HG03108 (cell line): ENCODE measurements around the gene NPEPPS.
A peak's percentile ranks its signal among the peaks of the same experiment; 100 is the strongest.
"Not testable (repeated sequence)": the region's sequence is repeated elsewhere in the genome, so short reads cannot be mapped to it uniquely, and the experiment has no call there.

Experiments
- ATAC-seq: cut with Tn5 transposase; IDR thresholded peaks from one replicate; pipeline ENCODE4 v1.9.1; 2021; ENCODE audit warnings: moderate library complexity; ENCODE audit not compliant: unreplicated experiment

The NPEPPS gene, protein sequence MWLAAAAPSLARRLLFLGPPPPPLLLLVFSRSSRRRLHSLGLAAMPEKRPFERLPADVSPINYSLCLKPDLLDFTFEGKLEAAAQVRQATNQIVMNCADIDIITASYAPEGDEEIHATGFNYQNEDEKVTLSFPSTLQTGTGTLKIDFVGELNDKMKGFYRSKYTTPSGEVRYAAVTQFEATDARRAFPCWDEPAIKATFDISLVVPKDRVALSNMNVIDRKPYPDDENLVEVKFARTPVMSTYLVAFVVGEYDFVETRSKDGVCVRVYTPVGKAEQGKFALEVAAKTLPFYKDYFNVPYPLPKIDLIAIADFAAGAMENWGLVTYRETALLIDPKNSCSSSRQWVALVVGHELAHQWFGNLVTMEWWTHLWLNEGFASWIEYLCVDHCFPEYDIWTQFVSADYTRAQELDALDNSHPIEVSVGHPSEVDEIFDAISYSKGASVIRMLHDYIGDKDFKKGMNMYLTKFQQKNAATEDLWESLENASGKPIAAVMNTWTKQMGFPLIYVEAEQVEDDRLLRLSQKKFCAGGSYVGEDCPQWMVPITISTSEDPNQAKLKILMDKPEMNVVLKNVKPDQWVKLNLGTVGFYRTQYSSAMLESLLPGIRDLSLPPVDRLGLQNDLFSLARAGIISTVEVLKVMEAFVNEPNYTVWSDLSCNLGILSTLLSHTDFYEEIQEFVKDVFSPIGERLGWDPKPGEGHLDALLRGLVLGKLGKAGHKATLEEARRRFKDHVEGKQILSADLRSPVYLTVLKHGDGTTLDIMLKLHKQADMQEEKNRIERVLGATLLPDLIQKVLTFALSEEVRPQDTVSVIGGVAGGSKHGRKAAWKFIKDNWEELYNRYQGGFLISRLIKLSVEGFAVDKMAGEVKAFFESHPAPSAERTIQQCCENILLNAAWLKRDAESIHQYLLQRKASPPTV

DNA sequence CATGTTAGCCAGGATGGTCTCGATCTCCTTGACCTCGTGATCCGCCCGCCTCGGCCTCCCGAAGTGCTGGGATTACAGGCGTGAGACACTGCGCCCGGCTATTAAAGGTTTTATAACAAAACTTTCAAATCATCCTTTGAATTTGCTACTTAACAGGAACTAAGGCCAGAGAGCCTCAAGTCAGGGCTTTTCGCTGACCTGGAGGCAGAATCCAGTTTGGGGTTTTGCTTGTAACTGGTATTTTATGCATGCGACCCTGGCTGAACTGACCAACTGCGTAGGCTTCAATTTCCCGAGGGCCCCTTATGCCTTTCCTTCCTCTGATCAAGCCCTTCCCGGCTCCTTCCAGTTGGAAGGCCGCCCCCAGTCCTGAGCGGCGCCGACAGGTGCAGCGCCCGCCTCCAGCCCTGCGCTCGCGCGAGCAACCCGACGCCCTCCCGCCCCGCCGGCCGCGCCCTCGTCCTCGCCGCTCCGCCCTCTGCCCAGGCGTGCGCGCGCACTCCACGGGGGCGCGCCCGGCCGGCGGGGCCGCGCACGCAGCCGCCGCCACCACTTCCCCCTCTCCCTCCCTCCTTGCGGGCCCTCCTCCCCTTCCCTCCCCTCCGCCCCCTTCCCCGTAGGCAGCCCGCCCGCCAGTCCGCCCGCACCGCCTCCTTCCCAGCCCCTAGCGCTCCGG, at the start of gene NPEPPS:
Gene NPEPPS, plus strand, starts transcription at position 552 of the 676 bp plus-strand sequence. CDS start 193 bp downstream, outside the sequence.
- peak; percentile 64 for ATAC-seq

DNA sequence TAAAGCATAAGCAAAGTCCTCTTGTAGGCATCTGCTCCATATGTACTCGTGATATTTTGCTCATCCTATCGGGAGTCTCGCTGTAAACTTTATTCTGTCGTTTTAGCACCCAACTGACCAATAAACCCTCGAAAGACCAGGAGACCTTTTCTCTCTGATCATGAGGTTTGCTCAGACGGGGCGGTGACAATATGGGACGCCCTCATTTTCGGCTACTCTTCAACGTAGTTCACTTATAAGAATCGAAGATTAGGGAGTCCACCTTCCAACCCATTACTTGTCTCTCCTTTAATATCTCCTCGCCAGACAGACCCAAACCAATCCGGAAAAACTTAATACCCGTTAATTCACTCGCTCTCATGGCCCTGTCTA, 39.1 kb upstream of the NPEPPS start:
- not testable (repeated sequence) for ATAC-seq

DNA sequence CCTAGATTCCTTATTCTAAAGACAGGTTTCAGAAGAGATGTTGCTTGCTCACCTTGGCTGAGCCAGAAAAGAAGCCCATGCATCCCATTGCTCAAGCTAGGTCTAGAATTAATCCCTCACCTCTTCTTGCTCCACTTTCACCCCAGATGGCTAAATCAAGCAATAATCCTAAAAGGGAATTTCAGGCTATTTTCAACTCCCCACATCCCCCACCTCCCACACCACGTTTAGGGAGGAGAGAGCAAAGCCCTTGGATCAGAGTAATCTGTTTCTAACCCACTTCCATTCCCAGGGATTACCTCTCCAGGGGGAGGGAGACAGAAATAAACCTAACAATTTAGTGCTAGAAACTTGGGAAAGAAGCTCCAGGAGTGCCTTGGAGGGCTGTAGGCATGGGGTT, 31.8 kb upstream of the NPEPPS start:
- not testable (repeated sequence) for ATAC-seq

DNA sequence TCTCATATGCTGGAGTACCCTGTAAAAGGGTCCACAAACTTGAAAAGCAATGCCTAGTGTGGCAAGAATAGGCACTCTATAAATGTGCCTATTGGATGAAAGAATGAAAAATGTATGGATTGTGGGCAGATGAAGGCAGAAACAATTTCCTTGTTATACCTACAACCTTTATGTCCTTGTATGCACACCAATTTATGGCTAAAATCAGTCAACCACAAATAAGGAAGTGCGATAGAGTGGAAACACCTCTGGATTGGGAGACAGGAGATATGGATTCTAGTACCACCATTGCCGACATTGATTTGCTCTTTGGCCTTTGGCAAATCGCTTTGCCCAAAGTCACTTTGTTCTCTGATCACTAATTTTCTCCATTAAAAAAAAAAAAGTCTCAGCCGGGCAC, 31.4 kb upstream of the NPEPPS start:
- ATAC-seq = not testable (repeated sequence)

DNA sequence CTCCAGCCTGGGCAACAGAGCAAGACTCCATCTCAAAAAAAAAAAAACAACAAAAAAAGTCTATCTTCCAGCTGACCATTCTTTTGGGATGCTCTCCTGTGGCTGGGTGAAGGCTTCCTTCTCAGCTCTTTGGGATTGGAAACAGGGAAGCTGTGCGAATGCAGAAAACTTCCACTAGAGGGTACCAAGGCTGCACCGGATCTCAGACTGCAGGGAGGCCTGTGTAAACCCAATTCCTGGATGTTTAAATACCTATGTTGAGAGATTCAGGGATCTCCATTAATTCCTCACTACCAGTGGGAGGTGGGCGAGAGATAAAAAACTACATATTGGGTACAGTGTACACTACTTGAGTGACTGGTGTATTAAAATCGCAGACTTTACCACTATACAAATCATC, 30.3 kb upstream of the NPEPPS start:
- ATAC-seq = not testable (repeated sequence)

DNA sequence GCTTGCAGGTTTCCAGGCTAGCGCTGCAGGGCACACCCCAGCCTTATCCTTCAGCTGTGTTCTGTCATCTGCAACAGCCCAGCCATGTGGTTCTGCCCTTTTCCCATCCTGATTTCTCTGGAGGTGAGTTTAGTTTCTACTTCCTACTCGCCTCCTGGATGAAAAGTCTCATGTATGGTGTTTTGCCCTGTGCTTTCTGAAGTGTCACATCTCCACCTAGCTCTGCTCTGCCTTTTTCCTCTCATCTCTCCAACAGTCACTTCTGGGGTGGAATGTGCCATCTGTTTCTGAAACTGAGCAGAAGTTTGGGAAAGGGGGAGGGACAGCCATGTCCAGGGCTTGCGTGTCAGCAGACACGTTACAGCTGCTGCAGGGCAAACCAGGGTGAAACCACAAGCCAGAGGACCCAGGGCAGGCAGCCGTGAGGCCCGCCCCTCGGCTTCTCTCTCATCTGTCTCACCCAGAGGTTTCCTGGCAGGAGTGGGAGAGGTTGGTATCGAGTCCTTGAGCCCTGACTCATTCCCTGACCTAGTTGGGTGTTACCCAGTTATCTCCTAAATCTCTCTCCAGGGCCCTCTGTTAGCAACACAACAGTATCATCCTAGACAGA, 28.7 kb upstream of the NPEPPS start:
- not testable (repeated sequence) for ATAC-seq

DNA sequence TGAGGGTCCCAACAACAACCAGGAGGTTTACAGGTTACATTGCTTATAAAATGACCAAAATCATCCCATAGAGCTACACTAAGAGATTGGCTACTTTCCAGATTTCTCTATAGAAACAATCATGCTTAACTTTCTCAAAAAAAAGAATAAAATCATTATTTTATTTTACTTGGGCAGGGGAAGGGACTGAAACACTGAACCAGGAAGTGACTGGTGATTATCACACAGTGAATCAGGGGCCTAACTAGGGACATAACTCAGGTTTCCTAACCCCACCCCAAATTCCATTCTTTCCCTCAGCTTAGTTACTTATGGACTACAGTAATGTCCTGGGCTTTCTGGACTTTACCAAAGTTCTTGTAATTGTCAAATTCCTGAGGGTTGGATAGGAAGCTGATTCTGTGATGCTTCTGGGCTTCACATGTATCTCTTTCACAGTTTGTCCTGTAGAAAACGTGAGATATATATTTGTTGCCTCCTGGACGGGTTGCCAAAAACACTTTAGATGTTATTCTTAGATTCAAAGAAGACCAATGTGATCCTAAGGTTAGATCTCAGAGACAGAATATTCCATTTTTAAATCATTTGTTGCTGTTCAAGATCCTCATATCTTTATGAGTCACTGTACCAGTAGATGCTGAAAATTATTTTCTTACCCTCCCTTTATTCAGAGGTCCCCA, 28.0 kb upstream of the NPEPPS start:
- ATAC-seq = not testable (repeated sequence)

DNA sequence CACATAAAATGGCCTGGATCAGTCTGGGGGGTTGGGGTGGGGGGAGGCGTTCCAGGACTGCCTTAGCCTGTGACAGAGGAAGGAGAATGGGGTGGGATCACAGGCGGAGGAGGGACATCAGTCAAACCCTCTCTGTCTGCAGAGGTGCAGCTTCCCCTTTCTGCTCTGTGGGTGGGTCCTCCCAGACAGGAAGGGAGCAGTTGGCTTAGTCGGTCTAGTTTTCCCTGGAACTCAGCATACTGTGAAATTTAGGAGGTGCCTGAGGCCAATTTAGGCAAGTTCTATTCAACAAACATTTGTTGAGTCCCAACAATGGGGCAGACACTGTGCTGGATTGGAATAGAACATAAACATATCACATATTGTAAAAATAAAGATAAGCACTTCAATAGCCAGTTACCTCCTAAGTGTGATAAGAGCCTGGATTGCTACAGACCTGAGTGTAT, 19.2 kb upstream of the NPEPPS start:
- not testable (repeated sequence) for ATAC-seq

DNA sequence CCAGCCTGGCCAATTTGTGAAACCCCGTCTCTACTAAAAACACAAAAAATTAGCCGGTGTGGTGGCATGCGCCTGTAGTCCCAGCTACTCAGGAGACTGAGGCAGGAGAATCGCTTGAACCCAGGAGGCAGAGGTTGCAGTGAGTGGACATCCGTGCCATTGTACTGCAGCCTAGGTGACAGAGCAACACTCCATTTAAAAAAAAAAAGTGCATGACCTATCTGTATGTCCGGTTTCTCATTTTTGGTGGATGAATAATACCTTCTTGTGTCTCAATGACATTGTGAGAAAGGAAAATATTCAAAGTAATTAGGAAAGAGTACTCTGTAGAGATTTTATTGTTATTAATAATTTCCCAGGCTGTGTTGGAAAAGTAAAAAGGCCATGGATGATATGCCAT, 17.6 kb upstream of the NPEPPS start:
- ATAC-seq = not testable (repeated sequence)

DNA sequence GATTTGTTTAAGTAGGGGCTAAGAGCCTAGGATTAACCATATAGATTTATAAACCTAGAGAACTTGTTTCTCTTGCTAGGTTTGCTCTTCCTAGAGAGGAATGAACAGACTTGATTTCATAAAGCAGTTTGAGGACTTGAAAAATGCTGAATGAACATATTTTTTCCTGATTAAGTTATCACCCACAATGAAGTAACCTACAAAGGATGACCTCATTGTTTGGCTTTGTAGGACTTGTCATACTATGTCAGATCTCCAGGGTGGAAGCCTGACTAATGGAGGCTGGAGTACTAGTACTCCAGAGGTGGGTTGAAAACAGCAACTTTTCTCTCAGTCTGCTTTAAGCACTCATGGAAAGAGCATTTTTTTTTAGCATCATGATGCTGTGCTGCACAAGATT, 12.0 kb upstream of the NPEPPS start:
- ATAC-seq = not testable (repeated sequence)

DNA sequence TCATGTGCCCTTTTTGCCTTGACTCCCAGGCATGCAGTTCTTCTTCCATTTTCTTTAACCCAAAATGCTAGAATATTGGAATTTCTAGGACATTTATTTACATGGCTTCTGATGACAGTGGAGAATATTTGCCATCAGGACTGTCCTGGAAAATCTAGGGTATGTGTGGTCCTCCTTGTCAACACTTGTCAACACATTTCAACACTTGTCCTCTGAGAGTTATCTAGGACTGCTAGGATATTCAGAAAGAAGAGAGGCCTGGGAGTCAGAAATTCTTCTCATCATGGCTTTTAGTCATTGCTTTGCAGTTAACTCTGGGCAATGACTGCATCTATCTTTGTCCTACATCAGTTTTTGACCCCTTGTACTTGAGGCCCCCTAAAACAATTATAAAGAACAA, 11.5 kb upstream of the NPEPPS start:
- not testable (repeated sequence) for ATAC-seq

DNA sequence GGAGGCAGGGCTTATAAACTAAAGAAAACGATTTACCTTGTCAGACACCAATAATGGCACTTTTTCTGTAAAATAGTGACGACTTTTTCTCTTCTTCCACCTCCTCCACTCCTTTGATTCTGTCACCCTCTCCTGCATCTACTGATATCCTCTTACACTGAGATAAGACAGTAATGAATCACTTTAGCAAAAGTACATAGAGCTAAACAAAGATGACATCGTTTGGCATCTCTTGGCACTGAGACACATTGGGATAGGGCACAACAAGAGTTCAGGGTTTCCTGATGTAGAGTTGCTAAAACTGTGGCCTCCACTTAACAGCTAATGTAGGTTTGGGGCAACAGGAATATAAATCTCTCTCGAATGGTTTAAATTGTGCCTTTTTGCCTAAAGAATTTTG, 10.6 kb upstream of the NPEPPS start:
- ATAC-seq = not testable (repeated sequence)

DNA sequence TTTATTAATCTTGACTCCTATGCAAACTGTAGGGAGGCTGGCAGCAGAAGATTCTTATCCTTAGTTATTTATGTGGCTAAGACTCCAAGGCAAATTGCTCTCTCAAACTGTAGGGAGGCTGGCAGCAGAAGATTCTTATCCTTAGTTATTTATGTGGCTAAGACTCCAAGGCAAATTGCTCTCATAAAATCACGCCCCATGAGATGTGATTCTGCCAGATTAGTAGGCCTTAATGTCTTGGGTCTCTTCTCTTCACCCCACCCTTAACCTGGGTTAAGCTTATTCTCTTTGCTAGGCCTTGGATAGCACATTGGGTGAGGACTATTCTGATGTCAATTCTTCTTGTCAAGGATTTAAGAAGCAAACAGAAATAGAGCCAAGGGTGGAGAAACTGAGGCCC, 9.5 kb upstream of the NPEPPS start:
- not testable (repeated sequence) for ATAC-seq

DNA sequence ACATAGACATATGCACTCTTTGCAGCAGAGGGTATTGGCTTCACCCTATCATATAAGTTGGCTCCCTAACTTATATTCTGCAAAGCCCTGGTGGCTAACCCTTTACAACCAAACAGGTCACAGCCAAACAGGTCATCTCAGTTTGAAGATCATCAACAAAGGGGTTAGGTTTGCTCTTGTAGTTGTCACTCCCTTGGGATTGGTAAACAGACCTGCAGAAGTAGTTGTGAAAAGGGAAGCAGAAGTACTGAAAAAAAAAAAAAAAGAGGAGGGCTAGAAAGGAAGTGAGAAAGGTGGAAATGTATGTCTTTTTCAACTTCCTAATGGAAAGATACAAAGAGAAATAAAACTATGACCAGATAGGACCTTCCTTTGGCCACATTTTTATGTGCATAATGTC, 8.6 kb upstream of the NPEPPS start:
- not testable (repeated sequence) for ATAC-seq

DNA sequence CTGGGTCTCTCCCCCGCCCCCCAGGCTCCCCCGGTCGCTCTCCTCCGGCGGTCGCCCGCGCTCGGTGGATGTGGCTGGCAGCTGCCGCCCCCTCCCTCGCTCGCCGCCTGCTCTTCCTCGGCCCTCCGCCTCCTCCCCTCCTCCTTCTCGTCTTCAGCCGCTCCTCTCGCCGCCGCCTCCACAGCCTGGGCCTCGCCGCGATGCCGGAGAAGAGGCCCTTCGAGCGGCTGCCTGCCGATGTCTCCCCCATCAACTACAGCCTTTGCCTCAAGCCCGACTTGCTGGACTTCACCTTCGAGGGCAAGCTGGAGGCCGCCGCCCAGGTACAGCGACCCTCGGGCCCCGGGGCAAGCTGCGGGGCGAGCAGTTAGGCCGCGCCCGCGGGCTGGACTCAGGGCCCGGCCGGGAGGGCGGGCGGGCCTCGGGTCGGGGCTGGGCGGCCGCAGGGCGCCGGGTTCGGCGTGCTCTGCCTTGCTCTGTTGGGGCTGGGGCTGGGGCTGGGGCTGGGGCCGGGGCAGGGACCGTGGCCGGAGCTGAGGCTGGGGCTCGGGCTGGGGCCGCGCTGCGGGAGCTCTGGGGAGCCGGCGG, 419 bp downstream of the NPEPPS start:
- ATAC-seq = not testable (repeated sequence)

DNA sequence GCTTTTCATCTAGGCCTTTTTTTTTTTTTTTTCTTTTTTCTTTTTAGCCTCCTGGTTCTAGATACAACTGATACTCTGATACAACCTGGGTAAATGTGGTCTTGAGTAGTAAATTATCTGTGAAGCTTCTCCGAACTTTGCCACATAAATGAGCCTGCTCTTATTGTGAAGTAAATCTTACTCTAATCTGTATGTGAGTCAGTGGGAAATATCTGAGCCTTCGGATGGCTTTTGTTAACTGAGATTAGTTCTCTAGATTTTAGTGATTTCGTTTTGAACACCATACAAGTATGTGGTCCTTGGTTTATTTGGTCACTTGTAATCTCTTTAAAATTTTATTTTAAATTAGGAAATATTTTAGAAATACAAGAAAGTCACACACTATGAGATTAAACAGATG, 8.2 kb downstream of the NPEPPS start:
- ATAC-seq = not testable (repeated sequence)

DNA sequence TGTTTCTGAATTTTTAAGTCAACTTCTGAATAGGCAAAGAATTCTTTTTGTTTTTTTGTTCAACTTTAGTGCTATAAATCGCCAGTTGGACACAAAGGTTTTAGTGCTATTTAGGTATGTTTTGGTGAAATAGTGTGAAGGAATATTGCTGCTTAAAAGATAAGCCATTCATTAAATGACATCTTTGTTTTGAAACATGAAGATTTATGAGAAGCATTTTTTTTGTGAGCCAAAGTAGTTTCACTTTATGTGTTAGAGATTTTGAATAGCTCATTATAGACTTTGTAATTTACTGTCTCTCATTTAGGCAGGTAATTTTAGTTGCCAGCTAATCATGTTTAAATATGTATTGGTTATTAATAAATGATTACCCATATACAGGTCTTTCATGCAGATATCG, 10.8 kb downstream of the NPEPPS start:
- not testable (repeated sequence) for ATAC-seq

DNA sequence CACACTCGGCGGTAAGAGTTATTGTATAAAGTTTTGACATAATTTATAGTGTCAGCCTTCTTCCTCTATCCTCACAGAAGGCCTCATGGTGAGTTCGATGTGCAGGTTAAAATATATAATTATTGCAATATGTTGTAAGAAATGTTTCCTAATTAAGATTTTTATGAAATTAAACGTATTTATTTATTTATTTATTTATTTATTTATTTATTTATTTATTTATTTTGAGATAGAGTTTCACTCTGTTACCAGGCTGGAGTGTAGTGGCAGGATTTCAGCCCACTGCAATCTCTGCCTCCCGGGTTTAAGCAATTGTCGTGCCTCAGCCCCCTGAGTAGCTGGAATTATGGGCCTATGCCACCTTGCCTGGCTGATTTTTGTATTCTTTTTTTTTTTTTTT, 13.4 kb downstream of the NPEPPS start:
- not testable (repeated sequence) for ATAC-seq

DNA sequence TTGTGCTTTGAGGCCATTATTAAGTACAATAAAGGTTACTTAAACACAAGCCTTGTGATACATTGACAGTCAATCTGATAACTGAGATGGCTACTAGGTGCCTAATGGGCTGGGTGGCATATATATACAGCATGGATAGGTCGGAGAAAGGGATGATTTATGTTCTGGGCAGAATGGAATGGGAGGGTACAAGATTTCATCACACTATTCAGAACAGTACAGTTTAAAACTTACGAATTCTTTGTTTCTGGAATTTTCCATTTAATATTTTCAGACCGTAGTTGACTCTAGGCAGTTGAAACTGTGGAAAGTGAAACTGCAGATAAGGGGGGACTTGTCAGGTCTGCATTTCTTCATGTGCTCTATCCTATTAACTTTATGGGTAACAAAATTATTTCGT, 23.8 kb downstream of the NPEPPS start:
- not testable (repeated sequence) for ATAC-seq

DNA sequence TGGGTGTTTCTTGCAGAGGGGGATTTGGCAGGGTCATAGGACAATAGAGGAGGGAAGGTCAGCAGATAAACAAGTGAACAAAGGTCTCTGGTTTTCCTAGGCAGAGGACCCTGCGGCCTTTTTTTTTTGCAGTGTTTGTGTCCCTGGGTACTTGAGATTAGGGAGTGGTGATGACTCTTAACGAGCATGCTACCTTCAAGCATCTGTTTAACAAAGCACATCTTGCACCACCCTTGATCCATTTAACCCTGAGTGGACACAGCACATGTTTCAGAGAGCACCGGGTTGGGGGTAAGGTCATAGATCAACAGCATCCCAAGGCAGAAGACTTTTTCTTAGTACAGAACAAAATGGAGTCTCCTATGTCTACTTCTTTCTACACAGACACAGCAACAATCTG, 25.2 kb downstream of the NPEPPS start:
- not testable (repeated sequence) for ATAC-seq
